Parathyroid adenoma (tissue), 2 donors: ENCODE results near the gene ZNF292.

Source experiments
- H2AFZ ChIP-seq: fragments of 300-600 bp; sonication (generic); one replicate; pipeline ENCODE4 v1.7.0; 2017; ENCODE audit warnings: antibody characterized with exemption, mild to moderate bottlenecking
- H3K27ac ChIP-seq: fragments of 300-600 bp; sonication (generic); one replicate; pipeline ENCODE4 v1.7.0; 2017
- H3K27me3 ChIP-seq: fragments of 300-600 bp; sonication (generic); one replicate; pipeline ENCODE4 v1.7.0; 2017; ENCODE audit warnings: low read length; ENCODE audit not compliant: control insufficient read depth, insufficient read depth
- H3K36me3 ChIP-seq: fragments of 300-600 bp; sonication (generic); one replicate; pipeline ENCODE4 v1.7.0; 2017; ENCODE audit warnings: low read length; ENCODE audit not compliant: control insufficient read depth, insufficient read depth
- H3K4me1 ChIP-seq: fragments of 300-600 bp; sonication (generic); one replicate; pipeline ENCODE4 v1.7.0; 2017; ENCODE audit warnings: control low read depth
- H3K4me2 ChIP-seq: fragments of 300-600 bp; sonication (generic); one replicate; pipeline ENCODE4 v1.7.0; 2017; ENCODE audit warnings: low read length
- H3K4me3 ChIP-seq: fragments of 300-600 bp; sonication (generic); one replicate; pipeline ENCODE4 v1.7.0; 2017; ENCODE audit warnings: low read depth, low read length
- H3K79me2 ChIP-seq: fragments of 300-600 bp; sonication (generic); one replicate; pipeline ENCODE4 v1.7.0; 2017; ENCODE audit warnings: control low read depth
- H3K9ac ChIP-seq: fragments of 300-600 bp; sonication (generic); one replicate; pipeline ENCODE4 v1.7.0; 2017; ENCODE audit warnings: mild to moderate bottlenecking
- H3K9me3 ChIP-seq: fragments of 300-600 bp; sonication (generic); one replicate; pipeline ENCODE4 v1.7.0; 2017; ENCODE audit warnings: low read length; ENCODE audit not compliant: control insufficient read depth
- CTCF ChIP-seq: fragments of 300-600 bp; sonication (generic); IDR thresholded peaks from one replicate; pipeline ENCODE4 v1.7.0; 2017; ENCODE audit warnings: antibody characterized with exemption, mild to moderate bottlenecking
- donor health status: primary hyperparathyroidism.

ZNF292 gene

GRCh38 chr6:87200469-87201175 lies 45.3 kb downstream of the ZNF292 start:
- Histone ChIP-seq H3K79me2 (peaks cover 25% of the 10 kb centered on the region), H3K4me3 (no peak overlapping the region), H3K36me3 (no peaks in the 10 kb centered on the region), H3K27me3 (no peaks in the 10 kb centered on the region), H3K4me2 (no peak overlapping the region), H3K9ac (no peak overlapping the region), H3K9me3 (no peaks in the 10 kb centered on the region), H3K27ac (no peak overlapping the region), H2AFZ (no peak overlapping the region), H3K4me1 (peaks cover 18% of the 10 kb centered on the region)
- TF ChIP-seq CTCF, result no peak

- peaks cover 19% of the 10 kb centered on the region for H3K4me1 ChIP-seq
- no peak for TF ChIP-seq CTCF
Observed at GRCh38 chr6:87203448-87204023, 48.2 kb downstream of the ZNF292 start.

GRCh38 chr6:87209812-87210211 lies 54.4 kb downstream of the ZNF292 start:
- Histone ChIP-seq H3K36me3 (no peaks in the 10 kb centered on the region), H3K4me2 (no peak overlapping the region), H3K9ac (no peak overlapping the region), H3K9me3 (no peaks in the 10 kb centered on the region), H3K4me3 (no peak overlapping the region), H3K79me2 (peaks cover 20% of the 10 kb centered on the region), H3K27ac (no peak overlapping the region), H2AFZ (no peak overlapping the region), H3K4me1 (peaks cover 25% of the 10 kb centered on the region), H3K27me3 (no peaks in the 10 kb centered on the region)
- no peak for TF ChIP-seq CTCF

More at GRCh38 chr6:87203448-87204023, 48.2 kb downstream of the ZNF292 start:
- Histone ChIP-seq H3K79me2 (peaks cover 34% of the 10 kb centered on the region), H3K4me3 (no peak overlapping the region), H3K9ac (no peak overlapping the region), H3K27ac (no peak overlapping the region), H3K9me3 (no peaks in the 10 kb centered on the region), H3K36me3 (no peaks in the 10 kb centered on the region), H3K27me3 (no peaks in the 10 kb centered on the region), H2AFZ (no peak overlapping the region), H3K4me2 (no peak overlapping the region)

- Histone ChIP-seq H3K4me2 (no peak overlapping the region), H3K27me3 (no peaks in the 10 kb centered on the region), H3K79me2 (peaks cover 13% of the 10 kb centered on the region), H3K9ac (no peak overlapping the region), H3K27ac (no peak overlapping the region), H3K4me3 (no peak overlapping the region), H2AFZ (no peak overlapping the region), H3K9me3 (no peaks in the 10 kb centered on the region), H3K4me1 (peaks cover 20% of the 10 kb centered on the region), H3K36me3 (no peaks in the 10 kb centered on the region)
- TF ChIP-seq CTCF, result no peak
Observed at GRCh38 chr6:87210979-87211378, 55.6 kb downstream of the ZNF292 start.

- H2AFZ ChIP-seq, result no peak overlapping the region
- H3K9me3 ChIP-seq, result no peaks in the 10 kb centered on the region
- no peak for TF ChIP-seq CTCF
- H3K4me2 ChIP-seq, result no peak overlapping the region
- no peaks in the 10 kb centered on the region for H3K27me3 ChIP-seq
- H3K79me2 ChIP-seq, result peaks cover 6% of the 10 kb centered on the region
- H3K27ac ChIP-seq, result no peak overlapping the region
- no peaks in the 10 kb centered on the region for H3K36me3 ChIP-seq
- H3K9ac ChIP-seq, result no peak overlapping the region
- peaks cover 19% of the 10 kb centered on the region for H3K4me1 ChIP-seq
- H3K4me3 ChIP-seq, result no peak overlapping the region
Observed at GRCh38 chr6:87212596-87212995, 57.2 kb downstream of the ZNF292 start.
